PC-3 (cell line): ENCODE measurements around the gene FAM168B.

Experiments used
- EZH2 ChIP-seq: fragments of 300-600 bp; sonication (generic); IDR thresholded peaks from one replicate; pipeline ENCODE4 v1.6.1; 2017; ENCODE audit warnings: antibody characterized with exemption, mild to moderate bottlenecking, low read length; ENCODE audit not compliant: unreplicated experiment
- EZH2phosphoT487 ChIP-seq: fragments of 300-600 bp; sonication (generic); IDR thresholded peaks from 2 replicates; pipeline ENCODE4 v1.6.1; 2018; ENCODE audit warnings: mild to moderate bottlenecking, antibody characterized with exemption, low read length, borderline replicate concordance
- TF ChIP-seq, protein P1 (sequence below): fragments of 300-600 bp; sonication (generic); conservative IDR thresholded peaks from 2 replicates; pipeline ENCODE4 v1.5.1; 2017; ENCODE audit warnings: antibody characterized with exemption, low read depth, mild to moderate bottlenecking, low read length

GRCh38 chr2:131056204-131056931 lies 36.9 kb downstream of the FAM168B start:
- no peak for TF ChIP-seq EZH2
- TF ChIP-seq, protein P1, sequence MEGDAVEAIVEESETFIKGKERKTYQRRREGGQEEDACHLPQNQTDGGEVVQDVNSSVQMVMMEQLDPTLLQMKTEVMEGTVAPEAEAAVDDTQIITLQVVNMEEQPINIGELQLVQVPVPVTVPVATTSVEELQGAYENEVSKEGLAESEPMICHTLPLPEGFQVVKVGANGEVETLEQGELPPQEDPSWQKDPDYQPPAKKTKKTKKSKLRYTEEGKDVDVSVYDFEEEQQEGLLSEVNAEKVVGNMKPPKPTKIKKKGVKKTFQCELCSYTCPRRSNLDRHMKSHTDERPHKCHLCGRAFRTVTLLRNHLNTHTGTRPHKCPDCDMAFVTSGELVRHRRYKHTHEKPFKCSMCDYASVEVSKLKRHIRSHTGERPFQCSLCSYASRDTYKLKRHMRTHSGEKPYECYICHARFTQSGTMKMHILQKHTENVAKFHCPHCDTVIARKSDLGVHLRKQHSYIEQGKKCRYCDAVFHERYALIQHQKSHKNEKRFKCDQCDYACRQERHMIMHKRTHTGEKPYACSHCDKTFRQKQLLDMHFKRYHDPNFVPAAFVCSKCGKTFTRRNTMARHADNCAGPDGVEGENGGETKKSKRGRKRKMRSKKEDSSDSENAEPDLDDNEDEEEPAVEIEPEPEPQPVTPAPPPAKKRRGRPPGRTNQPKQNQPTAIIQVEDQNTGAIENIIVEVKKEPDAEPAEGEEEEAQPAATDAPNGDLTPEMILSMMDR = no peak
- no peak for TF ChIP-seq EZH2phosphoT487
